ENCODE results near the gene APBB2.

APBB2 gene

GRCh38 chr4:41142376-41143310 is 71.7 kb downstream of the APBB2 start:
- DNase-seq = no peak

GRCh38 chr4:41141900-41142299 is 72.4 kb downstream of the APBB2 start:
- DNase-seq = no peak

GRCh38 chr4:41140410-41140809 is 73.9 kb downstream of the APBB2 start:
- no peak for DNase-seq

- DNase-seq = no peak
Observed at GRCh38 chr4:41137879-41138278, 76.5 kb downstream of the APBB2 start.

GRCh38 chr4:41136456-41136855 is 77.9 kb downstream of the APBB2 start:
- DNase-seq = no peak

GRCh38 chr4:41135801-41136200 is 78.5 kb downstream of the APBB2 start:
- no peak for DNase-seq

GRCh38 chr4:41134581-41134980 is 79.8 kb downstream of the APBB2 start:
- DNase-seq = no peak

- DNase-seq = no peak
Observed at GRCh38 chr4:41133454-41134018, 80.8 kb downstream of the APBB2 start.

GRCh38 chr4:41132055-41132683 is 82.2 kb downstream of the APBB2 start:
- DNase-seq = no peak

GRCh38 chr4:41129936-41130440 is 84.4 kb downstream of the APBB2 start:
- DNase-seq = no peak

GRCh38 chr4:41129128-41129754 is 85.1 kb downstream of the APBB2 start:
- no peak for DNase-seq

GRCh38 chr4:41125558-41126311 is 88.6 kb downstream of the APBB2 start:
- DNase-seq = no peak

- DNase-seq = no peak
Observed at GRCh38 chr4:41124916-41125548, 89.3 kb downstream of the APBB2 start.

GRCh38 chr4:41122775-41123174 is 91.6 kb downstream of the APBB2 start:
- no peak for DNase-seq

GRCh38 chr4:41122309-41122708 is 92.0 kb downstream of the APBB2 start:
- no peak for DNase-seq

- DNase-seq = no peak
Observed at GRCh38 chr4:41121906-41122305, 92.4 kb downstream of the APBB2 start.

GRCh38 chr4:41120297-41121217 is 93.8 kb downstream of the APBB2 start:
- peak in 31 of 58 donors; percentile 4 to 70 (median 30) for DNase-seq

GRCh38 chr4:41119867-41120295 is 94.5 kb downstream of the APBB2 start:
- peak in 1 of 58 donors; percentile 70 for DNase-seq

- DNase-seq = no peak
Observed at GRCh38 chr4:41111791-41112190, 102.6 kb downstream of the APBB2 start.

Data from anterior cingulate cortex (tissue), 58 donors.